Duodenal mucosa (tissue), 2 donors: ENCODE results near the gene GRB2.

ENCODE experiments used
- H3K27ac ChIP-seq: one replicate; pipeline ENCODE4 v1.7.0; 2013; ENCODE audit warnings: low read depth, low read length
- H3K27me3 ChIP-seq, 2 donors: one replicate each; pipeline ENCODE4 v1.7.0; 2013; ENCODE audit warnings: low read length in 2 of 2, control low read depth in 1 of 2; ENCODE audit not compliant: insufficient read depth in 2 of 2, control insufficient read depth in 1 of 2
- H3K36me3 ChIP-seq, 2 donors: one replicate each; pipeline ENCODE4 v1.7.0; 2013; ENCODE audit warnings: low read length in 2 of 2, control low read depth in 1 of 2; ENCODE audit not compliant: insufficient read depth in 2 of 2, control insufficient read depth in 1 of 2
- H3K4me1 ChIP-seq, 2 donors: one replicate each; pipeline ENCODE4 v1.7.0; 2013; ENCODE audit warnings: low read length in 2 of 2, control low read depth in 1 of 2; ENCODE audit not compliant: insufficient read depth in 2 of 2, control insufficient read depth in 1 of 2
- H3K4me3 ChIP-seq, 2 donors: one replicate each; pipeline ENCODE4 v1.7.0; 2013; ENCODE audit warnings: low read length in 2 of 2, low read depth in 1 of 2
- H3K9ac ChIP-seq, 2 donors: one replicate each; pipeline ENCODE4 v1.7.0; 2013; ENCODE audit warnings: low read length in 2 of 2, low read depth in 1 of 2
- H3K9me3 ChIP-seq, 2 donors: one replicate each; pipeline ENCODE4 v1.7.0; 2013; ENCODE audit warnings: low read length in 2 of 2, control low read depth in 1 of 2; ENCODE audit not compliant: control insufficient read depth in 1 of 2

Gene GRB2

DNA sequence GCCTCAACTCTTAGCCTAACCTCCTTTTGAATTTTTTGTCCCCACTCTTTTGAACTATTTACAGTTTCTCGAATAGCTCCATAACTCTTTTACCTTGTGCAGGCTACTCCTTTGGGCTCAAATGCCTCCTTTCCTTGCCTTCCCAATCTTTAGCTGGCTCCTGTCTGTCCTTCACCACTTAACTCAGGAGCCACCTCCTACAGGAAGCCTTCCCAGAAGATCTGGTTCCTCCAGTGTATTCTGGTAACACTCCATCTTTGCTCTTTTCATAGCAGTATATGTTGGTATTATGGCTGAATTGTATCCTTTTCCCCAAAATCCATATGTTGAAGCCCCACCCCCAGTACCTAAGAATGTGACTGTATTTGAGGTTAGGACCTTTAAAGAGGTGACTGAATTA lies 9.0 kb upstream of the GRB2 start:
- no peaks in the 10 kb centered on the region for H3K36me3 ChIP-seq
- peaks cover 0 to 4% of the 10 kb centered on the region in 2 donors for H3K4me1 ChIP-seq
- no peaks in the 10 kb centered on the region for H3K27me3 ChIP-seq
- no peak overlapping the region for H3K27ac ChIP-seq
- H3K9me3 ChIP-seq = no peaks in the 10 kb centered on the region
- no peak overlapping the region for H3K9ac ChIP-seq
- H3K4me3 ChIP-seq = no peak overlapping the region

DNA sequence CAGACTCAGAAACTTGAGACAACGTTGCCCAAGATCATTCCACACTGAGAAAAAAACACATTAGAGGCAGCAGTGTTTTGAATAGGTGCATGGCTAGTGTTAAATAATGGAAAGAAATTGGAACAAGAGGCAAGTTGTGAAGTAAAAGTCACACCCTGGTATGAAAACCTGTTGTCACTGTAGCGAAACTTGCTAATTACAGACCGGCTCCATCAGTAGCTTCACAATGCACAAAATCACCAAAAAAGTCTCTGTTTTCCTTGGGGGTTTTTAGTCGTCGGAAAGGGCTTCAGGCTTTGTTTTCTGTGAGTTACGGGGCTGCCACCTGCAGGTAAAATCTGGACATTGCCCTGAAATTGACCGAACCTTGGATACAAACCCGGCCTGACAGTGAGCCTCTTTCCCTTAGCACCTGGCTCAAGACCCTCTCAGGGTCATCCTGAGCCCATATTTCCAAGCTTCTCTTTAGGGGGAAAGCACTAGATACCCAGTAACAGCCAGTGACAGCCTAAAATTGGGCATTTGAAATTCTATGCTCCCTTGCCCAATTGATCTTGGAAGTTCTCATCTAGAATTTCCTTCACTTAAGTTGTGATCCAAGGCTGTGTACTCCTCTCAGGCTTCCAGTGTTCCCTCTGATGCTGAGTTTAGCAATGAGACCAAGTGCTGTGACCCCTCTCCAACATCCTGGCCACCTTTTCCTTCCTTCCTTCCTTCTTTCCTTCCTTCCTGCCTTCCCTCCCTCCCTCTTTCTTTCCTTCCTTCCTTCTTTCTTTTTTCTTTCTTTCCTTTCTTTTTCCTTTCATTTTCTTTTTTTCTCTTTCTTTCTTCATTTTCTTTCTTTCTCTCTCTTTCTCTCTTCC lies 7.2 kb upstream of the GRB2 start:
- no peaks in the 10 kb centered on the region for H3K36me3 ChIP-seq
- H3K27ac ChIP-seq = no peak overlapping the region
- no peak overlapping the region for H3K9ac ChIP-seq
- H3K9me3 ChIP-seq = no peaks in the 10 kb centered on the region
- H3K4me1 ChIP-seq = peaks cover 0 to 4% of the 10 kb centered on the region in 2 donors
- no peak overlapping the region for H3K4me3 ChIP-seq
- no peaks in the 10 kb centered on the region for H3K27me3 ChIP-seq

DNA sequence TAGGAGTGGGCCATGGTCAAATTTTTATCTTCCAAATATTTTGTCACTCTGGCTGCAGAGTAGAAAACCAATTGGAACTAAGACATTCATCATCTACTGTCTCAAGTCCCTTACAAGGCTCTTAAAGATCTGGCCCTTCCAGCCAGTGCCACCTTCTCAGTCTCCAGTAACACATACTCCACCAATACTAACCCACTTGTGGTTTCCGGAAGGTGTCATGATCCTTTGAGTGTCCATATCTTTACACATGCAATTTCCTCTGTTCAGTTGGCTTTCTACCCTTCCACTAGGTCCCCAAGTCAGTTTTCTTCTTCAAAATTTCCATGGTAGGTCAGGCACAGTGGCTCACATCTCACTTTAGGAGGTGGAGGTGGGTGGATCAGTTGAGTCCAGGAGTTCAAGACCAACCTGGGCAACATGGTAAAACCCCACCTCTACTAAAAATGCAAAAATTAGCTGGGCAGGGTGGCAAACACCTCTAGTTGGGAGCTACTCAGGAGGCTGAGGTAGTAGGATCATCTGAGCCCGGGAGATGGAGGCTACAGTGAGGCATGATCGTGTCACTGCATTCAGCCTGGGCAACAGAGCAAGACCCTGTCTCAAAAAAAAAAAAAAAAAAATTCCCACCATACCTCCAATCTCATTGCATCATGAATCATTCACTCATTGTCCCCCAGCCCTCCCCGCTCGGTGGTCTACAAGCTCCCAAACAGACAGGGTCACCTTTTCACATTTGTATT lies 6.0 kb upstream of the GRB2 start:
- Histone ChIP-seq H3K9ac (no peak overlapping the region), H3K4me3 (no peak overlapping the region), H3K9me3 (no peaks in the 10 kb centered on the region), H3K36me3 (no peaks in the 10 kb centered on the region), H3K27me3 (no peaks in the 10 kb centered on the region), H3K4me1 (peaks cover 3% of the 10 kb centered on the region in 2 donors), H3K27ac (no peak overlapping the region)

DNA sequence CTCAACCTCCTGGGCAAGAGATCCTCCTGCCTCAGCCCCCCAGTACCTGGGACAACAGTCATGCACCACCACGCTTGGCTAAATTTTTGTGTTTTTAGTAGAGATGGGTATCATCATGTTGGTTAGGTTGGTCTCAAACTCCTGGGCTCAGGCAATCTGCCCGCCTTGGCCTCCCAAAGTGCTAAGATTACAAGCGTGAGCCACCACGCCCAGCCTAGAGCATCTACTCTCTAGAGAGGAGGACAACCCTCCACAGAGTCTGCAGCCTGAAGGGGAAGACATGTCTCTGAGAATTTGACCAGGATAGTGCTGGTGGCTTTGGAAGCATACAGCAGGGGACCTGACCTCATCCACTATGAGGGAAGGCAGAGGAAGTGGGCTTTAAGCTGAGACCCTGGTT lies 4.7 kb upstream of the GRB2 start:
- peaks cover 8 to 9% of the 10 kb centered on the region in 2 donors for H3K4me1 ChIP-seq
- H3K4me3 ChIP-seq = no peak overlapping the region
- no peak overlapping the region for H3K9ac ChIP-seq
- no peaks in the 10 kb centered on the region for H3K9me3 ChIP-seq
- no peaks in the 10 kb centered on the region for H3K27me3 ChIP-seq
- no peaks in the 10 kb centered on the region for H3K36me3 ChIP-seq
- no peak overlapping the region for H3K27ac ChIP-seq

DNA sequence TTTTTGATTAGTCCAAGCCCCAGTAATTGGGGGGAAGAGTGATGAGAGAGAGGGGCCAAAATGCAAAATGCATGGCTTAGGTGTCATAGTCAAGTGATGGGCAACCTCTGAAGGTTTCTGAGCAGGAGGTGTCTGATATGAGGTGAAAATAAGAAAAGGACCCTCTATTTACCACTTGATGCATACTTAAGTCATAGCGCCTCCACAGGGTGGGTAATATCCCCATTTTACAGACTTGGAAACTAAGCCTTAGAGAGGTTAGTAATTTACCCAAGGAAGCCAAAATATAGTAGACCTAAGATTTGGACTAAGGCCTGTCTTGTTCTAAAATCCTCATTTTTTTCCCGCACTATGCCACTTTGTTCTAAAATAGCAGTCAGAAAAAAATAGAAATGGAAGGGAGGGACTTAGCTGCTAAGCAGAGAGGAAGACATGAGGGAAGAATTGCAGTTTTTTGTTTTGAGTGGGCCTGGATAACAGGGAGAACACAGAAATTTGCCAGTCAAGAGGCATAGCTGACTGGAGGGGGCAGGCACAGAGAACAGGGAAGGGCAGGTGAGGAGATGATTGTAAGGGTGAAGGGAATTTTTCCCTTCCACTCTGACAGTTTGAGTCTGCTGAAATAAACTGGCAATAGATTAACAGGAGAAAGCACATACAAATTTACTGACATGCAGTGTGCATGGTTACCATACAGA lies 2.3 kb upstream of the GRB2 start:
- no peak overlapping the region for H3K27ac ChIP-seq
- H3K36me3 ChIP-seq = no peaks in the 10 kb centered on the region
- H3K9me3 ChIP-seq = no peaks in the 10 kb centered on the region
- no peak overlapping the region for H3K9ac ChIP-seq
- no peaks in the 10 kb centered on the region for H3K27me3 ChIP-seq
- no peak overlapping the region for H3K4me3 ChIP-seq
- peaks cover 8 to 9% of the 10 kb centered on the region in 2 donors for H3K4me1 ChIP-seq

DNA sequence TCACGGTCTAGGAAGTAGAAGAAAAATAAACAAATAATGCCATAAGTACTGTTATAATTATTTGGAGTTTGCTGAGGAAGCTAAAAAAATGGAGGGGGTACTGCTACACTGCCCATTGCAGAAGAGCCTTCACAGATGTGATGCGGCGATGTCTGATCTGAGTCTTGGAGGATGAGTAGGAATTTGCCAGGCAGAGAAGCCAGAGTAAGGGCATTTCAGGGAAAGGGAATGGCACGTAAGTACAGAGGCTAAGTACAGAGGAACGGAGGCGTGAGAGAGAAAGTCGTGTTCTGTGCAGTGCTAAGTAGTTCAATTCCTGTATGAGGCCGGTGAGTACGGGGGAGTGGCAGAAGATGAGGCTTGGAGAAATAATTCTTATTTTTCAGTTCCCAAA lies 741 bp upstream of the GRB2 start:
- H3K9ac ChIP-seq = peak overlapping the region; percentile 64 to 87

DNA sequence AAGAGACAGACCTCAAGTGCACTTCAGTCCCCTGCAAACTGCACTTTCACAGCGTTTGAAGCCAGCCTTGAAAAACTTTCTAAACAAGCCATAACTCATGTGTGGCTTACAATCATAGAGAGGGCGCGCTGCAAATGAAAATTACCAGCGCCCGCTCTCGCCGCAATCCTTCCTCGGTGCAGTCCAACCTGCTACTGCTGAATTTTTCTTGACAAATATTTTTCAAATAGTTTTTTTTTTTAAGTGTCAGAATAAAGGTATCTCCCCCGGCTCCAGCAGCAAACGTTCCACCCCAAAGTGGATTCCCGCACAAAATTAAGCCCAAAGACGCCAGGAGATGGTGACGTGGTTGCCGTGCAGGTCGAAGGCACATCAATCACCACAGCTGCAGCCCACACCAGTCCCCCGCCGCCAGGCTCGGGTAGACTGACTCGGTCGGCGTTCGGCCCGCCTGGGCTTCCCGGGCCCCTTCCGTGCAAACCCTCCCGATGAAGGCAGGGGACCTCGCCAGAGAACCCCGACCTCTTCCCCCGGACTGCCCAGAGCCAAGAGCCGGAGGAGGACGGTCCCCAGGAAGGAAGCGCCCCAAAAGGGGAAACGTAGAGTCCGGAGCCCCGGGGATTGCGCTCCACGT lies 630 bp downstream of the GRB2 start:
- H3K4me3 ChIP-seq = peak overlapping the region; percentile 73 to 76
- H3K27me3 ChIP-seq = no peaks in the 10 kb centered on the region
- peaks cover 22 to 23% of the 10 kb centered on the region in 2 donors for H3K4me1 ChIP-seq
- H3K9me3 ChIP-seq = no peaks in the 10 kb centered on the region
- H3K36me3 ChIP-seq = no peaks in the 10 kb centered on the region
- peak overlapping the region; percentile 93 for H3K27ac ChIP-seq
- H3K9ac ChIP-seq = peak overlapping the region; percentile 61 to 87

More for the DNA sequence above, 741 bp upstream of the GRB2 start:
- Histone ChIP-seq H3K27ac (no peak overlapping the region), H3K36me3 (no peaks in the 10 kb centered on the region), H3K4me3 (peak overlapping the region; percentile 52 to 73), H3K4me1 (peaks cover 19 to 22% of the 10 kb centered on the region in 2 donors), H3K9me3 (no peaks in the 10 kb centered on the region), H3K27me3 (no peaks in the 10 kb centered on the region)

DNA sequence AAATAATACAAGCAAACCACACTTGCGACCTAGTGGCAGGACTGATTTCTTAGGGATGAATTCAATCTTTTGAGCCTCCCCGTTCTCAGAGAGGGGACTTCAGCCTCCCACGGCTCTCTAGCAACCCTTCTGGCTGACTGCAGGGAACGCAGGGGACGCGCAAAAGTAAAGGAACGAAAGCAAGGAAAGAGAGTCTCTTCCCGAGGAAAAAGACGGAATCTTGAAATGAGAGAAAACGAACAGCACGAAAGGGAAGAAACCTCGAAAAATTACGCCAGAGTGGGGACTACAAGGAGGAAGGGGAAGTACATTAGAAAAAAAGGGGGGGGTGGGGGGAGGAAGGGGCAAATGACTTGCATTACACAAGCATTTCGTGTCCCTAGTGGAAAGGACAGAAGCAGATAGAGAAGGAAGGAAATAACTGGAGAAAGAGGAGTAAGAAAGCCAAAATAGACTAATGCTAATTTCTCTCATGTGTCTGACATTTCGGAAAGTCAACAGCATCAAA lies 1.2 kb downstream of the GRB2 start:
- peaks cover 22 to 23% of the 10 kb centered on the region in 2 donors for H3K4me1 ChIP-seq
- H3K9me3 ChIP-seq = no peaks in the 10 kb centered on the region
- peak overlapping the region; percentile 61 to 87 for H3K9ac ChIP-seq

DNA sequence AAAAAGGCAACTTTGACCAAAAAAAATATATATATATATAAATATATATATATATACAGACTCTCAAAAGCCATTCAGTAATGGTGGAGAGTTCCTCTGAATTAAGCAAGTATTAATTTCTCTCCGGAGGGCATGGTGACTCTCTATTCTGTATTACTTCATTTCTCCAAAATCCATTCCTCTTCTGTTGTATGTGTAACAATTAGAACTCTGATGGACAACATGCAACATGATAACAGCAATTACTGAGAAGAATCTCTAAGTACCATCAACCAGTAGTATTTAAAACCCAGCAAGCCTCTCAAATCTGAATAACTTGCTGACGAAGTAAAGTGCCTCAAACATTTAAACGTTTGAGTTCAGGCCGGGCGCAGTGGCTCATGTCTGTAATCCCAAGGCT lies 2.3 kb downstream of the GRB2 start:
- Histone ChIP-seq H3K4me1 (peaks cover 22 to 23% of the 10 kb centered on the region in 2 donors), H3K4me3 (peak overlapping the region in 1 of 2 donors; percentile 73), H3K27ac (no peak overlapping the region), H3K9me3 (no peaks in the 10 kb centered on the region), H3K9ac (no peak overlapping the region), H3K27me3 (no peaks in the 10 kb centered on the region), H3K36me3 (no peaks in the 10 kb centered on the region)

More for the DNA sequence above, 1.2 kb downstream of the GRB2 start:
- H3K36me3 ChIP-seq = no peaks in the 10 kb centered on the region
- H3K27me3 ChIP-seq = no peaks in the 10 kb centered on the region
- H3K4me3 ChIP-seq = peak overlapping the region; percentile 73 to 76
- peak overlapping the region; percentile 44 for H3K27ac ChIP-seq
